MG63 (cell line): Measurements from ENCODE around the gene CD27. TPM values are rescaled to one million over a fixed set of nuclear protein-coding genes. Genes with fewer than 3 reads are reported as not detected.
"Not testable (repeated sequence)": the region's sequence is repeated elsewhere in the genome, so short reads cannot be mapped to it uniquely, and the experiment has no call there.

Experiments used
- DNase-seq: peaks from one replicate; pipeline ENCODE4 v3.0.0-alpha.2; 2020
- H3K27me3 ChIP-seq: fragments of 250-450 bp; sonication (Bioruptor Pico); 2 replicates; pipeline ENCODE4 v1.5.1; 2020; ENCODE audit warnings: mild to moderate bottlenecking, moderate library complexity
- H3K36me3 ChIP-seq: fragments of 250-450 bp; sonication (Bioruptor Pico); 2 replicates; pipeline ENCODE4 v1.5.1; 2020; ENCODE audit warnings: mild to moderate bottlenecking, moderate library complexity
- H3K4me3 ChIP-seq: fragments of 250-450 bp; sonication (Bioruptor Pico); 2 replicates; pipeline ENCODE4 v1.5.1; 2020; ENCODE audit warnings: mild to moderate bottlenecking, moderate library complexity
- H3K9me3 ChIP-seq: fragments of 250-450 bp; sonication (Bioruptor Pico); 2 replicates; pipeline ENCODE4 v1.5.1; 2020; ENCODE audit warnings: mild to moderate bottlenecking, moderate library complexity
- total RNA-seq: library from RNA; depleted of rRNA; stranded (reverse); fragments of >200 nt; shearing (Covaris generic); gene quantifications from 2 replicates; pipeline ENCODE4 v1.2.3, GENCODE V29; 2014; ENCODE audit warnings: low replicate concordance; rRNA removed

Gene CD27
- total RNA-seq, 1 experiment from 2014 or later, result not detected

- Histone ChIP-seq H3K4me3 (peak within 1 kb of the TSS; percentile 75), H3K9me3 (no peaks in the 10 kb centered on the region), H3K36me3 (peaks cover 52% of the 10 kb centered on the region), H3K27me3 (no peaks in the 10 kb centered on the region)
- DNase-seq, result peak; percentile 98
Measured at GRCh38 chr12:6493497-6494257, 48.9 kb downstream of the CD27 start, which contains the start of gene NCAPD2. Gene NCAPD2, plus strand, starts transcription at chr12:6494102. Its CDS starts 997 bp downstream, at chr12:6495099.

- DNase-seq, result no peak
- Histone ChIP-seq H3K36me3 (peaks cover 58% of the 10 kb centered on the region), H3K27me3 (no peaks in the 10 kb centered on the region), H3K9me3 (no peaks in the 10 kb centered on the region), H3K4me3 (peak overlapping the region; percentile 75)
Measured at GRCh38 chr12:6494258-6494743, 49.5 kb downstream of the CD27 start.

GRCh38 chr12:6494968-6495367 lies 50.2 kb downstream of the CD27 start:
- H3K9me3 ChIP-seq, result no peaks in the 10 kb centered on the region
- H3K27me3 ChIP-seq, result no peaks in the 10 kb centered on the region
- H3K4me3 ChIP-seq, result peak overlapping the region; percentile 75
- peaks cover 65% of the 10 kb centered on the region for H3K36me3 ChIP-seq
- no peak for DNase-seq

GRCh38 chr12:6497291-6497690 lies 52.5 kb downstream of the CD27 start:
- H3K27me3 ChIP-seq, H3K9me3 ChIP-seq, DNase-seq, H3K4me3 ChIP-seq: not testable (repeated sequence)
- H3K36me3 ChIP-seq, result peaks cover 65% of the 10 kb centered on the region

GRCh38 chr12:6500466-6500865 lies 55.7 kb downstream of the CD27 start:
- no peaks in the 10 kb centered on the region for H3K27me3 ChIP-seq
- H3K36me3 ChIP-seq, result peaks cover 73% of the 10 kb centered on the region
- no peaks in the 10 kb centered on the region for H3K9me3 ChIP-seq
- no peak overlapping the region for H3K4me3 ChIP-seq
- DNase-seq, result no peak

Other genes with a start within 250 kb of the CD27 start
- 95.5 and 98.2 TPM in 2 replicates for gene CD9, start 244.6 kb upstream of the CD27 start, total RNA-seq
- not detected in 2 replicates for gene PLEKHG6, start 134.3 kb upstream of the CD27 start, total RNA-seq
- gene TNFRSF1A, start 102.9 kb upstream of the CD27 start, total RNA-seq, result 181 and 208 TPM in 2 replicates
- 0.07 and 0.66 TPM in 2 replicates for gene SCNN1A, start 69.4 kb upstream of the CD27 start, total RNA-seq
- 35.0 and 61.5 TPM in 2 replicates for gene LTBR, start 60.8 kb upstream of the CD27 start, total RNA-seq
- 2.2 TPM in 1 of 2 replicates, not detected in the other for gene TAPBPL, start 7.1 kb downstream of the CD27 start, total RNA-seq
- gene VAMP1, start 25.7 kb downstream of the CD27 start, total RNA-seq, result 7.1 and 15.3 TPM in 2 replicates
- gene MRPL51, start 48.3 kb downstream of the CD27 start, total RNA-seq, result 140 and 315 TPM in 2 replicates
- 60.2 and 95.9 TPM in 2 replicates for gene NCAPD2, start 49.1 kb downstream of the CD27 start, total RNA-seq
- gene GAPDH, start 89.6 kb downstream of the CD27 start, total RNA-seq, result 4,502 and 8,561 TPM in 2 replicates
- 6.1 and 13.2 TPM in 2 replicates for gene IFFO1, start 111.1 kb downstream of the CD27 start, total RNA-seq
- gene NOP2, start 123.3 kb downstream of the CD27 start, total RNA-seq, result 64.5 and 90.4 TPM in 2 replicates
- 155 and 166 TPM in 2 replicates for gene CHD4, start 162.4 kb downstream of the CD27 start, total RNA-seq
- 0.03 TPM in 1 of 2 replicates, not detected in the other for gene LPAR5, start 191.0 kb downstream of the CD27 start, total RNA-seq
- not detected in 2 replicates for gene ACRBP, start 202.5 kb downstream of the CD27 start, total RNA-seq
- 30.1 and 33.1 TPM in 2 replicates for gene ING4, start 218.2 kb downstream of the CD27 start, total RNA-seq
- 9.3 and 21.9 TPM in 2 replicates for gene ZNF384, start 244.4 kb downstream of the CD27 start, total RNA-seq